Measurements from ENCODE around the gene FLOT1. TPM values are rescaled to one million over a fixed set of nuclear protein-coding genes. Genes with fewer than 3 reads are reported as not detected.

FLOT1 gene
- total and polyA plus RNA-seq, 2 of the 4 experiments (the other 2 are of a cell fraction), result 96.2 to 162 TPM

- peak; percentile 81 for ATAC-seq (ENCODE audit: low read depth)
- Histone ChIP-seq H3K18ac (ENCODE audit: low read depth, low read length) (peak overlapping the region; percentile 72), H2AK9ac (replicated peaks; ENCODE audit: low read depth, low read length, poor library complexity) (peak overlapping the region; percentile 45), H3K79me1 (ENCODE audit: low read depth in 1 of 2, low read length in 2 of 2) (peaks cover 9 to 20% of the 10 kb centered on the region in 2 experiments; a peak in 3 of 4 replicates), H3K9ac (ENCODE audit: low read depth, low read length) (peak overlapping the region; percentile 82), H3K4me1 (ENCODE audit: control insufficient read depth, insufficient read depth, low read length) (peaks cover 31% of the 10 kb centered on the region), H3K14ac (replicated peaks; ENCODE audit: low read depth, low read length) (peak overlapping the region; percentile 76), H3K56ac (ENCODE audit: extremely low read depth, insufficient read depth, low read length) (peak overlapping the region; percentile 97), H2BK20ac (ENCODE audit: low read depth, low read length) (peak overlapping the region; percentile 93), H2AK5ac (ENCODE audit: low read depth, low read length) (peak overlapping the region; percentile 86), H2AFZ (replicated peaks; ENCODE audit: low read length, poor library complexity) (peak overlapping the region; percentile 74), H4K20me1 (ENCODE audit: insufficient read depth, low read length) (no peaks in the 10 kb centered on the region), H3K23ac (ENCODE audit: low read depth, low read length) (peak overlapping the region; percentile 84), H4K91ac (ENCODE audit: insufficient read depth, low read depth, low read length) (peak overlapping the region; percentile 97), H3K9me1 (ENCODE audit: insufficient read depth, low read length) (peaks cover 19% of the 10 kb centered on the region), H3K4ac (ENCODE audit: low read depth, low read length) (peak overlapping the region; percentile 92), H3K9me3 (ENCODE audit: control insufficient read depth, insufficient read depth, low read length) (no peaks in the 10 kb centered on the region), H3K4me2 (ENCODE audit: low read depth, low read length) (peak overlapping the region; percentile 64), H3K27me3 (ENCODE audit: control insufficient read depth, insufficient read depth, low read length) (no peaks in the 10 kb centered on the region), H3K27ac (ENCODE audit: insufficient read depth, low read length) (peak overlapping the region; percentile 84), H2BK120ac (ENCODE audit: low read depth, low read length) (peak overlapping the region; percentile 84), H3K4me3 (ENCODE audit: insufficient read depth, low read depth, low read length) (no peak overlapping the region), H2BK5ac (ENCODE audit: low read depth, low read length, poor library complexity, severe bottlenecking) (peak overlapping the region; percentile 98), H3K36me3 (ENCODE audit: control insufficient read depth, insufficient read depth, low read length) (no peaks in the 10 kb centered on the region), H2BK15ac (ENCODE audit: low read depth, low read length) (peak overlapping the region; percentile 91), H4K5ac (ENCODE audit: low read depth, low read length) (peak overlapping the region; percentile 93), H4K8ac (ENCODE audit: low read depth in 2 of 2, low read length in 2 of 2) (peak overlapping the region; percentile 63 to 93)
- intact Hi-C loops (cut with micrococcal nuclease), result loop anchor here (1.0 kb wide), 2 partner anchors 30 to 40 kb away; partner anchors contain the start of gene FLOT1
- DNase-seq, result peak; percentile 100
- dilution Hi-C loops (cut with HindIII; ENCODE audit: low sequenced_read_pairs, unreplicated experiment), result no loop called here
- 0% methylated on average over 3 of the region's 13 CpGs; no CpG with 5 or more reads in 1 of the 2 experiments for WGBS, 2 experiments (ENCODE audit: extremely low coverage in 2 of 2, insufficient read length in 1 of 2)
- CTCF ChIA-PET, result interaction anchor here (0.6 to 1.6 kb wide), 5 partner anchors 38 to 289 kb away, joined by 3 to 5 read pairs (median 3); partner anchors contain the start of gene IER3
- in situ Hi-C loops (cut with MboI; ENCODE audit: low sequenced_read_pairs), result loop anchor here (5.0 kb wide), 2 partner anchors 35 to 40 kb away; partner anchors contain the start of genes FLOT1 and IER3
- no TSS peak for BruUV-seq (replicated peaks)
- POLR2A ChIA-PET (ENCODE audit: unreplicated experiment), result interaction anchor here (0.8 to 1.5 kb wide), 9 partner anchors 9 to 167 kb away, joined by 3 to 11 read pairs (median 3); partner anchors contain the start of genes FLOT1 and GTF2H4
- TF ChIP-seq RCOR1 (IDR thresholded peaks at IDR 0.05; ENCODE audit: insufficient replicate concordance, low read length) (peak; percentile 26), CEBPB (IDR thresholded peaks at IDR 0.05; ENCODE audit: low read depth, low read length) (peak; percentile 100), MXI1 (IDR thresholded peaks at IDR 0.05; ENCODE audit: borderline replicate concordance, low read depth, low read length) (no peak), POLR2A (IDR thresholded peaks at IDR 0.05; ENCODE audit: low read depth, low read length) (peak; percentile 38), FOS (IDR thresholded peaks at IDR 0.05; ENCODE audit: low read depth, low read length) (peak; percentile 75), CTCF (conservative IDR thresholded peaks at IDR 0.05; ENCODE audit: low read depth, low read length) (no peak), MAZ (IDR thresholded peaks at IDR 0.05; ENCODE audit: borderline replicate concordance, low read depth, low read length) (no peak), ELK1 (IDR thresholded peaks at IDR 0.05; ENCODE audit: borderline replicate concordance, low read depth, low read length) (no peak), BHLHE40 (IDR thresholded peaks at IDR 0.05; ENCODE audit: low read depth, low read length) (no peak; the same call in 1 of the 2 replicates), MAFK (IDR thresholded peaks at IDR 0.05; ENCODE audit: low read depth, low read length) (peak; percentile 38), USF2 (IDR thresholded peaks at IDR 0.05; ENCODE audit: low read depth, low read length) (peak; percentile 96), RAD21 (IDR thresholded peaks at IDR 0.05; ENCODE audit: low read length) (peak; percentile 31; the same call in 1 of the 2 replicates), SMC3 (IDR thresholded peaks at IDR 0.05; ENCODE audit: low read depth, low read length) (no peak; the same call in 1 of the 2 replicates)
Observed at GRCh38 chr6:30781743-30782424, 39.4 kb upstream of the FLOT1 start.
